ENCODE results near the gene NRM.
A peak's percentile ranks its signal among the peaks of the same experiment; 100 is the strongest.

NRM gene

DNA sequence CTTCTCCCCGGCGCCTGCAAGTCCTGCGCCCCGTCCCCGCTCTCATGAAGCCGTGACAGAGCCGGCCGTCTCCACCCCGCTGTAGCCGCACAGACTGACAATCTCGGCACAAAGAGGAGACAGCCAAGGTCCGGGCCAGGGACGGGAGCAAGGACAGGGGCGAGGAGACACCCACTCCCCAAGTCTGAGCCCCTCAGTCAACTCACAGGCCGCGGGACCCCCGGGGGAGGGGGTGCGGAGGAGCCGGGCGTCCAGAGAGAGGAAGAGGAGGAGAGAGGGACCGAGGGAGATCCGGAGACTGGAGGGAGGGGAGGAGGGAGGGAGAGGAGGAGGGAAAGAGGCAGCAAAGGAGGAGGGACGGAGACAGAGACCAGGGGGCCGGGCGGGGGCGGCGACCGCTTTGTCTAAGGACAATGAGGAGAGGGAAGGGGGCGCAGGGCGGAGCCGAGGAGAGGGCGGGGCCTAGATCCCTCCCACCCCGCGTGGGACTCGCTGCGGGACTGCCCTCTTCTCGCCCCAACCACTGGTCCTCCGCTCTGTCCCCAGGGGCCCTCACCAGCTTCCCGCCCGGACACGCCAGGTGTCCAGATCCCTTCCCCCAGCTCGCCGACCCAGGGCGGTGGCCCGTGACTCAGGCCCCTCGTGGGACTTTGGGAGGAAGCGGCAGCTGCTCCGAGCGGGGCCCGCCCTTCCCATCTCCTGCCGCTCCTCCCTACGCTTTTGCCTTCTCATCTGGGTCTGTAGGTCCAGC, 3.7 kb downstream of the NRM start:
- ChIA-PET POLR2A (ENCODE audit: low non-redundant PET) (interaction anchor here (1.1 kb wide), 1 partner anchor 33 kb away, joined by 3 read pairs; the partner anchor contains the start of gene TUBB), CTCF (interaction anchor here (1.0 to 1.2 kb wide), 2 partner anchors 14 to 36 kb away, joined by 3 to 6 read pairs; partner anchors contain the start of gene DHX16)
- H3K27ac ChIP-seq: peak overlapping the region; percentile 97
- DNase-seq (ENCODE audit: low spot score): peak; percentile 89
- TF ChIP-seq, protein P1, sequence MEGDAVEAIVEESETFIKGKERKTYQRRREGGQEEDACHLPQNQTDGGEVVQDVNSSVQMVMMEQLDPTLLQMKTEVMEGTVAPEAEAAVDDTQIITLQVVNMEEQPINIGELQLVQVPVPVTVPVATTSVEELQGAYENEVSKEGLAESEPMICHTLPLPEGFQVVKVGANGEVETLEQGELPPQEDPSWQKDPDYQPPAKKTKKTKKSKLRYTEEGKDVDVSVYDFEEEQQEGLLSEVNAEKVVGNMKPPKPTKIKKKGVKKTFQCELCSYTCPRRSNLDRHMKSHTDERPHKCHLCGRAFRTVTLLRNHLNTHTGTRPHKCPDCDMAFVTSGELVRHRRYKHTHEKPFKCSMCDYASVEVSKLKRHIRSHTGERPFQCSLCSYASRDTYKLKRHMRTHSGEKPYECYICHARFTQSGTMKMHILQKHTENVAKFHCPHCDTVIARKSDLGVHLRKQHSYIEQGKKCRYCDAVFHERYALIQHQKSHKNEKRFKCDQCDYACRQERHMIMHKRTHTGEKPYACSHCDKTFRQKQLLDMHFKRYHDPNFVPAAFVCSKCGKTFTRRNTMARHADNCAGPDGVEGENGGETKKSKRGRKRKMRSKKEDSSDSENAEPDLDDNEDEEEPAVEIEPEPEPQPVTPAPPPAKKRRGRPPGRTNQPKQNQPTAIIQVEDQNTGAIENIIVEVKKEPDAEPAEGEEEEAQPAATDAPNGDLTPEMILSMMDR (conservative IDR thresholded peaks at IDR 0.05; ENCODE audit: low read depth): no peak

DNA sequence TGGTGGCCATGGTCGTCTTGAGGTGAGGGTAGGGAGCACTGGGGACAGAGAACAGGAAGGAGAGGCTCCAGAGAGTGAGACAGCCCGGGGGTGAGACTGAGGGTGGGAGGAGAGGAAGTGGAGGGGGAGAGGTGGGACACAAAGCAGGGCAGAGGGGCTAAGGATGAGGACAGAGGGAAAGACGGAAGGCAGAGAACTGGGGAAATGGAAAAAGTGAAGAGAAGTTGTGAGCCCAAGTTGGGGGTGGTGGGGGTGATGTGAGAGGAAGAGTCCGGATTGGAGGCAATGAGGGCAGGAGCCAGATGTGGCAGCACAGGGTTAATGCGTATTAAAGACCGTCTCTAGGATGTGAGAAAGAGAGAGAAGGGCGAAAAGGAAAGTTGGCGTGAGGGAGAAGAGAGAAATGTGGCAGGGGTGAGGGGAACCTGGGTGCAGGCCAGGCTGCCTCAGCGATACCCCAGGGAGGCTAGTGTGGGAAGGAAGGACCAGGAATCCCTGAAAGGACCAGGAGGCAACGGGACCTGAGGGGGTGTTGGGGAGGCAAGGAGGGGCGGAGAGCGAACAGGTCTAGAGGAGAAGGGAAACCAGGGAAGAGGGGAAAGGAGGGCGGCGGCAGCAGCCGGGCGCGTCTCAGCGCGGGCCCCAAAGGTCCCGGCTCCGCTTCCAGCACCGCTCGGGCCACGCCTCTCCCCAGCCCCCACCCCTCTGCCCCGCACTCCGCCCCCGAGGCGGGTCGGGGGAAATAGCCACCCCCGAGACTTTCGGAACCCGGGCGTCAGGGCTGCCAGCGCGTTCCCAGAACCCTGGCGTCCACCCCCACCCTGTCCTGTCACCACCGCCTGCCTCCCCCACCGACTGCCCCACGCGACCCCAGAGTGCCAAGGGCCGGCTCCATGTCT, 4.5 kb downstream of the NRM start, which contains the start of gene PPP1R18:
TSS of gene PPP1R18 (minus strand) at position 637 of the 899 bp plus-strand sequence. CDS start at position 10, 627 bp downstream.
- TF ChIP-seq, protein P1 (conservative IDR thresholded peaks at IDR 0.05; ENCODE audit: low read depth): no peak
- CTCF ChIA-PET: interaction anchor here (2.9 kb wide), 1 partner anchor 37 kb away, joined by 12 read pairs; no protein-coding TSS in a partner anchor
- H3K27ac ChIP-seq: peak within 1 kb of the TSS; percentile 97
- peak; percentile 67 for DNase-seq (ENCODE audit: low spot score)
- POLR2A ChIA-PET (ENCODE audit: low non-redundant PET): no interaction called here

DNA sequence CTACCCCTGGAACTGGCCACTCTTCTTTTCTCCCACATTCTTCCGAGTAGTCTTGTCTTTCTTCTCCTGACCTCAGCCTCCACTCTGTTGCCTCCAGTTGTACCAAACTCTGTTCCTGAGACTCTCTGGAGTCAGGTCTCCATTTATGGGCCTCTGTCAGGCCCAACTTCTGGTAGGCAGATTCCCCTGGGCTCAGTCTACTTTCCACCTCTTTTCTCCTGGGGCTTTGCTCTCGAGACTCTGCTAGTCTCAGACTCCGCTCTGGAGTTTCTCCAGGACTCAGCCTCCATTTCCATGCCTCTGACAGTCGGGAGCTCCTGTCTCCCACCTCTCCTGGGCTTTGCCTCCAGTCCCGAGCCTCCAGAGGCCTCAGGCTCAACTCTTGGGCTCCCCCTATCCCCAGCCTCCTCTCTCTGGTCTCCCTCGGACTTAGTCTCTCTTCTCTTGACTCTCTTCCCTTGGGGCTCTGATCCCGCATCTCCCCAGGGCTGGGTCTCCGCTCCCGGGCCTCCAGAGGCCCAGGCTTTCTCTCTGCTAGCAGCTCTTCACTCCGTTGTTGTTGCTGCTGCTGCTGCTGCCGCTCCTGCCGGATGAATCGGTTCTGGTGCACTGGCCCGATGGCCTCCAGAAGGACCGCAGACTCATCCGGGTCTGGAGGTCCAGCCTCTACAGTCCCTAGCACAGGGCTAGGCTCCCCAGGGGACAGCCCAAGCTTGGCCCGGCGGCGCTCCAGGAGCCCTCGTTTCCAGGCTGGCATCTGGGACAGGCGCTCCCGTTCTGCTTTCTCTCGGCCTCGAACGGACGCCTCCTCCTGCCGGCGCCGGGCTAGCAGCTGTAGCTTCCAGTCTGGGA, 5.4 kb downstream of the NRM start:
- POLR2A ChIA-PET (ENCODE audit: low non-redundant PET): interaction anchor here (0.8 kb wide), 1 partner anchor 36 kb away, joined by 4 read pairs; no protein-coding TSS in a partner anchor
- no peak for DNase-seq (ENCODE audit: low spot score)
- H3K27ac ChIP-seq: peak overlapping the region; percentile 97
- TF ChIP-seq, protein P1 (conservative IDR thresholded peaks at IDR 0.05; ENCODE audit: low read depth): 0 out of 2 replicates have a peak, but pooled peaks have one; percentile 11
- CTCF ChIA-PET: interaction anchor here (1.7 to 2.9 kb wide), 2 partner anchors 37 to 45 kb away, joined by 10 to 12 read pairs; no protein-coding TSS in a partner anchor

DNA sequence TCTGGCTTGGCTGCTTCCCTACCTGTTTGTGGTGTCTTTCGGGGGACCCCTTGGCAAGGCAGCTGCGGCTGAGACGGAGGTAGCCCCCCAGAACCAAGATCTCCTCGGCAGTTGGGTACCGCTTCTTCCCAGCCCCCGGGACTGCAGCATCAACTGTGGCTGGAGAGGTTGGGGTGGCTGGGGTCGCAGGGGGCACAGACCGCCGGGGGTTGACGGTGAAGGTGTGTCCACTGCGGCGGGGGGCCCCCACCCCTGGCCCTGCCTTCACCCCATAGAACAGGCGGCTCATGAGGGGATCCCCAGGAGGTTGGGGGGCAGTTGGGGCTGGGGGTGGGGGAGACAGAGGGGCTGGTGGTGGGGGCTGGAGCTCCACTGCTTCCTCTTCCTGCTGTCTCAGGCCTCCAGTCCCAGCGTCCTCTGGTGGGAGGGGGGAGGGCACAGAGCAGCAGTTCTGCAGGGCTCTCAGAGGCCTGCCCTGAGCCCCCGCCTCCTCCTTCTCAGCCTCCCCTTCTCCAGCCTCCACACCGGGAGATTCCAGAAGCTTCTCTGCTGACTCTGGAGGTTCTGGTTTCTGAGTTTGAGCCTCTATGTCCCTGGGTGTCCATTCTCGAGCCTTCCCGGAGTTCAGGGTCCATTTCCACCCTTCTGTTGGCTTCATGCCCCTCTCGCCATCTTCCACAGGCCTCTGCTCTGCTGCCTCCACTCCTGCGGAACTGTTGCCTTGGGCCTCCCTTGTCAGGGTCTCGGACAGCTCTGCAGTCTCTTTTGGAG, 6.2 kb downstream of the NRM start:
- peak overlapping the region; percentile 97 for H3K27ac ChIP-seq
- DNase-seq (ENCODE audit: low spot score): peak; percentile 45
- ChIA-PET CTCF (interaction anchor here (1.7 to 2.9 kb wide), 2 partner anchors 38 to 46 kb away, joined by 10 to 12 read pairs; no protein-coding TSS in a partner anchor), POLR2A (ENCODE audit: low non-redundant PET) (no interaction called here)
- TF ChIP-seq, protein P1 (conservative IDR thresholded peaks at IDR 0.05; ENCODE audit: low read depth): no peak

DNA sequence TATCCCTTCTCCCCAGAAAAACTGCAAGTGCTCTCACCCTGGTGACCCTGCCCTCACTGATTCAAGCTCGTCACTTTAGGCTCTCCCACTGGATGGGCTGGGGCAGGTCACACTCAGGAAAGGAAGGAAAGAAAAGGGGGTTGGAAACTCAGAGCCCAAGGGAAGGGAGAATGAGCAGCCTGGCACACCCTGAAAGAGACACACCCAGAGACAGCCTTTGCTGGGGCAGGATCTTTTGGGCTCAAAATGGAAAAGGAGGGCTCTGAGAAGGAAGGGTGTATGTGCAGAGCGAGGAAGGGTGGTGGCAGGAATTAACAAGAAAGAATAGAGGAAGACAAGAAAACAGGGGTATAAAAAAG, 6.8 kb downstream of the NRM start:
- ChIA-PET CTCF (interaction anchor here (1.7 to 2.9 kb wide), 2 partner anchors 39 to 47 kb away, joined by 10 to 12 read pairs; no protein-coding TSS in a partner anchor), POLR2A (ENCODE audit: low non-redundant PET) (no interaction called here)
- H3K27ac ChIP-seq: peak overlapping the region; percentile 97
- no peak for DNase-seq (ENCODE audit: low spot score)
- TF ChIP-seq, protein P1 (conservative IDR thresholded peaks at IDR 0.05; ENCODE audit: low read depth): no peak
